Stomach (tissue), 9 donors: ENCODE results near the gene SSTR3. TPM values are rescaled to one million over a fixed set of nuclear protein-coding genes. Genes with fewer than 3 reads are reported as not detected.

Experiments
- DNase-seq, 2 donors: peaks; one replicate each; pipeline versions ENCODE4 v3.0.0 to v3.0.0-alpha.2; 2013 to 2019
- H3K27ac ChIP-seq, 5 donors: fragments of 200-600 bp in 4 of 5; sonication (generic) in 4 of 5; one replicate each; pipeline ENCODE4 v1.5.1; 2013 to 2019; ENCODE audit warnings: mild to moderate bottlenecking in 1 of 5, moderate library complexity in 1 of 5
- H3K27me3 ChIP-seq, 3 donors: fragments of 200-600 bp; sonication (generic); one replicate each; pipeline ENCODE4 v1.5.1; 2017 to 2019; ENCODE audit warnings: mixed run types in 1 of 3
- H3K36me3 ChIP-seq, 4 donors: fragments of 200-600 bp; sonication (generic); 1 replicate in 3 of 4; 2 replicates in 1 of 4; pipeline ENCODE4 v1.5.1; 2016 to 2019
- H3K4me1 ChIP-seq, 4 donors: fragments of 200-600 bp; sonication (generic); one replicate each; pipeline ENCODE4 v1.5.1; 2016 to 2019
- H3K4me3 ChIP-seq, 4 donors: fragments of 200-600 bp; sonication (generic) in 3 of 4; one replicate each; pipeline ENCODE4 v1.5.1; 2016 to 2019; ENCODE audit warnings: mild to moderate bottlenecking in 1 of 4
- H3K9me3 ChIP-seq, 4 donors: fragments of 200-600 bp; sonication (generic); one replicate each; pipeline ENCODE4 v1.5.1; 2016 to 2019
- EP300 ChIP-seq: sonication (generic); formaldehyde crosslinking; IDR thresholded peaks from one replicate; pipeline ENCODE4 v1.6.1; 2017; ENCODE audit warnings: antibody characterized with exemption
- POLR2A ChIP-seq, 4 donors: fragments of 450-650 bp; IDR thresholded peaks; one replicate each; pipeline ENCODE4 v1.6.1; 2016; ENCODE audit warnings: antibody characterized with exemption in 4 of 4, control low read depth in 2 of 4, mild to moderate bottlenecking in 1 of 4, moderate library complexity in 1 of 4
- POLR2AphosphoS5 ChIP-seq, 3 donors: sonication (generic); formaldehyde crosslinking; IDR thresholded peaks; one replicate each; pipeline ENCODE4 v1.6.1; 2016; ENCODE audit warnings: antibody characterized with exemption in 3 of 3
- WGBS, 5 donors: extraction: QIAGEN DNeasy Blood & Tissue Kit in 3 of 5; methylation state at CpG; one replicate each; pipeline versions ENCODE4 v1.1.5 to v1.1.7; 2013 to 2018; 5-methylcytosine and 5-hydroxymethylcytosine counted together
- intact Hi-C: fragments of 100-400 bp; cut with DNase I; formaldehyde crosslinking; loops from one replicate; pipeline ENCODE4 v1.15.1; 2023; ENCODE audit warnings: low total_unique reads
- polyA plus RNA-seq, 3 donors: library from polyadenylated mRNA; stranded (reverse); fragments of 200-250 nt; gene quantifications; one replicate each; pipeline ENCODE4 v1.2.3, GENCODE V29; 2013
- total RNA-seq, 5 donors: library from RNA; depleted of rRNA; stranded (reverse); fragments of >200 nt; gene quantifications; one replicate each; pipeline versions ENCODE4 v1.1.0 to v1.2.3, GENCODE V29; 2014 to 2016
- TF ChIP-seq, protein P1 (sequence below), 7 experiments: fragments of 450-650 bp in 4 of 7; fragments of 200-600 bp in 3 of 7; sonication (generic) in 3 of 7; IDR thresholded peaks; one replicate each; pipeline ENCODE4 v1.5.1; 2016 to 2019; ENCODE audit warnings: antibody characterized with exemption in 7 of 7, control low read depth in 2 of 7, mild to moderate bottlenecking in 1 of 7
- donor health status: healthy with polysubstance abuse.
- donor health status: Bipolar disorder and iron deficiency.
- donor health status: healthy.

The SSTR3 gene
- total and polyA plus RNA-seq, 8 donors: 0.05 to 0.37 (median 0.12) TPM; not detected in 5

DNA sequence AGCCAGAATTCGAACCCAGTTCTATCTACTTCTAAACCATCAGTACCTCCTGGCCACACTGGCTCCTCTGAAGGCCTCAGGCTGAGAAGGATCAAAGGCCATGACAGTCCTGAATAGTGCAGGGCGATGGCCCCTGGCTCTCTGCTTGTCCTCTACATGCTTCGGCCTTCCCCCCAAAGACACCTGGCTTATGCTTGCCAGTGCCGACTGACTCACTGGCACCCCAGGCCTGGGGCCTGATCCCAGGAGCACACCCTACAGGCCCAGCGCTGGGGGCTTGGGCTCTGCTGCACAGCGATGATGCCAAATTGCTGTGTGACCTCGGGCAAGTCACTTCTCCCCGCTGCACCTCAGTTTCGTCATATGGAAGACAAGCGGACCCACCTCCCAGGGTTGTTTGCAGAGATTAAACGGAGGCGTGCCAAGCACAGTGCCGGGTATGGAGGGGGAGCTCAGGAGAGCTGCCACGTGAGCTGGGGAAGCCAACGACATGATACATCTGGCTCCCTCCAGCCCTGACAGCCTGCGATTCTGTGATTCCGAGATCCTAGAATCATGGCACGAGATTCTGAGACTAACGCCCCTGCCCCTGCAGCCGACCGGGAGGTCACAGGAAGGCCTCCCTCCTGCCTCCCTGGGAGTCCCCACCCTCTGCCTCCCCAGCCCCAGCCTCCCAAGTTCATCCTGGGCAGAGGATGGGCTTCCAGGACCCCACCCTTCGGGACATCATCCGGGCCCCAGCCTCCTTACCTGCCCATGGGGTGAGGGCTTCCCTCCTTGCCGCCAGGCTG is 1.0 kb downstream of the SSTR3 start:
- intact Hi-C loops: no loop called here
- H3K36me3 ChIP-seq: no peaks in the 10 kb centered on the region
- no peak for TF ChIP-seq POLR2A (IDR thresholded peaks at IDR 0.05)
- TF ChIP-seq, protein P1, sequence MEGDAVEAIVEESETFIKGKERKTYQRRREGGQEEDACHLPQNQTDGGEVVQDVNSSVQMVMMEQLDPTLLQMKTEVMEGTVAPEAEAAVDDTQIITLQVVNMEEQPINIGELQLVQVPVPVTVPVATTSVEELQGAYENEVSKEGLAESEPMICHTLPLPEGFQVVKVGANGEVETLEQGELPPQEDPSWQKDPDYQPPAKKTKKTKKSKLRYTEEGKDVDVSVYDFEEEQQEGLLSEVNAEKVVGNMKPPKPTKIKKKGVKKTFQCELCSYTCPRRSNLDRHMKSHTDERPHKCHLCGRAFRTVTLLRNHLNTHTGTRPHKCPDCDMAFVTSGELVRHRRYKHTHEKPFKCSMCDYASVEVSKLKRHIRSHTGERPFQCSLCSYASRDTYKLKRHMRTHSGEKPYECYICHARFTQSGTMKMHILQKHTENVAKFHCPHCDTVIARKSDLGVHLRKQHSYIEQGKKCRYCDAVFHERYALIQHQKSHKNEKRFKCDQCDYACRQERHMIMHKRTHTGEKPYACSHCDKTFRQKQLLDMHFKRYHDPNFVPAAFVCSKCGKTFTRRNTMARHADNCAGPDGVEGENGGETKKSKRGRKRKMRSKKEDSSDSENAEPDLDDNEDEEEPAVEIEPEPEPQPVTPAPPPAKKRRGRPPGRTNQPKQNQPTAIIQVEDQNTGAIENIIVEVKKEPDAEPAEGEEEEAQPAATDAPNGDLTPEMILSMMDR (IDR thresholded peaks at IDR 0.05): no peak
- TF ChIP-seq EP300: no peak
- TF ChIP-seq POLR2AphosphoS5 (IDR thresholded peaks at IDR 0.05): no peak
- no peak for DNase-seq
- H3K4me3 ChIP-seq: no peak overlapping the region
- peaks cover 0 to 40% (median 9%) of the 10 kb centered on the region in 3 donors for H3K27me3 ChIP-seq
- WGBS, 5 donors: 73 to 82% (median 80%) methylated on average over 21 to 24 of the region's 24 CpGs
- no peaks in the 10 kb centered on the region for H3K9me3 ChIP-seq
- H3K4me1 ChIP-seq: no peaks in the 10 kb centered on the region
- H3K27ac ChIP-seq: no peak overlapping the region

DNA sequence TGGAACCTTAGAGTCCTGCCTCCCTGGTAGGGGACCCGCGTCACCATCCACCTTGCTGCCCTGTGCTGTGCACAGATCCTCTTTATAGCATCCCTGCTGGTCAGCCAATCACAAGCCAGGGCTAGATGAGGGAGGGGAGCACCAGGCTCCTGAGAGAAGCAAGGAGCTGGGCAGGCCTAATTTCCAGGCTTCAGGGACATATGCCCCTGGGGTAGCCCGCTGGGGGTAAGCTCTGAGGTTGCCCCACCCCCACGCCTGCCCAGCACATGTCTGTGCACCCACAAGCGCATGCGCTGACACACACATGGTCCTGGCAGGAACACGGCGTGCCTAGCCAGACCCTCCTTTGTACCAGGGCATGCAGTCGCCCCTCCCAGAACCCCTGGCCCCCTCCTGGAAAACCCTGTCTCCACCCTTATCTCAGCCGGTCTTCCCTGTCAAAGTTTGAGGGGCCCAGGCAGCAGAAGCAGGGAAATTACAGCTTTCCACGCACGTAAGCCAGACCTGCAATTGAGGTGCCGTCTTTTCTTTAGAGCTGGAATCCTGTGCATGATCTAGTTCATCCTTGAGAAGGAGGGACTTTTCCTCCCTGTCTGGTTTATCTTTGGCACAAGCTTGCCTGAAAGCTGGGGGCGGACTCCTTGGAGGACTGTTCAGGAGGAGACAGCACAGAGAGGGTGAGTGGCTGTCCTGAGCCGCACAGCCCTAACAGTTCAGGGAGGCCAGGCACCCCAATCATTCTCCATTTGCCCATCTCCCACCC is 2.1 kb downstream of the SSTR3 start:
- Histone ChIP-seq H3K36me3 (no peaks in the 10 kb centered on the region), H3K9me3 (no peaks in the 10 kb centered on the region), H3K4me3 (no peak overlapping the region), H3K4me1 (no peaks in the 10 kb centered on the region), H3K27me3 (peaks cover 0 to 40% (median 9%) of the 10 kb centered on the region in 3 donors), H3K27ac (no peak overlapping the region)
- DNase-seq: no peak
- 77 to 79% (median 78%) methylated on average over 11 to 15 of the region's 15 CpGs for WGBS, 5 donors
- intact Hi-C loops: no loop called here
- TF ChIP-seq, protein P1 (IDR thresholded peaks at IDR 0.05): no peak
- TF ChIP-seq POLR2AphosphoS5 (IDR thresholded peaks at IDR 0.05) (no peak), POLR2A (IDR thresholded peaks at IDR 0.05) (no peak), EP300 (no peak)

DNA sequence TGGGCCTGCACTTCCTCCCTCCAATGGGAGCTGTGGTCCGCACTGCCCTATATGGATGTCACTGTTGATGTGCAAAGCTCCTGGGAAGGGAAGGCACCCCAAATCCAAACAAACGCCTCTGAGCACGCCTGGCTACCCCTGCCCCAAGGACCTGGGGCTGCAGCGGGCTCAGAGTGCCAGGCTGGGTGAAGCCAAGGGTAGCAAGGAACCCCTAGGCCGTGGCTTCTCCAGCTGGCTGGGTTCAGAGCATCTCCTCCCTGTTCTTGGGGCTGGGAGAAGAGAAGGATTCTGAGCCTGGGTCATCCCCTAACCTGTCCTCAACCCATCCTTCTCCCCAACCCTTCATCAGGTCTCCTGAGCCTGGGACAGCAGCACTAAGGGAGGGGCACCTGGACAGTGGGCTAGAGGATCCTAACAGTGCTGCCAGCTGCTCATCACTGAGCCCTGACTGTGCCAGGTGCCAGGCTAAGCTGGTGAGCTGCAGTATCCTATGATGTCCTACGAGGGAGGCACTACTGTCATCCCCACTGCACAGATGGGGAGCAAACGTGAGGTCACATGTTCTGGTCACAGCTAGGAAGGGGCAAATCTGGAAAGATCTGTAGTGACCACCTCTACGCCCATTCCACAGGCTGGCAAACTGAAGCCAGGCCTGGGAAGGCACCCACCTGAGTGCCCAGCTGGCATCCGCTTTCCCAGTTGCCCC is 3.0 kb downstream of the SSTR3 start:
- Histone ChIP-seq H3K4me3 (no peak overlapping the region), H3K9me3 (no peaks in the 10 kb centered on the region), H3K27me3 (peaks cover 0 to 40% (median 9%) of the 10 kb centered on the region in 3 donors), H3K36me3 (no peaks in the 10 kb centered on the region), H3K4me1 (no peaks in the 10 kb centered on the region), H3K27ac (no peak overlapping the region)
- 68 to 81% (median 77%) methylated on average over 4 to 9 of the region's 9 CpGs for WGBS, 5 donors
- intact Hi-C loops: loop anchor here (10.0 kb wide), 1 partner anchor 124 kb away; no protein-coding TSS in a partner anchor
- TF ChIP-seq POLR2A (IDR thresholded peaks at IDR 0.05) (no peak), POLR2AphosphoS5 (IDR thresholded peaks at IDR 0.05) (no peak), EP300 (no peak)
- TF ChIP-seq, protein P1 (IDR thresholded peaks at IDR 0.05): no peak
- no peak for DNase-seq
